Right ventricle myocardium superior (tissue), 1 donor: ENCODE results near the gene KRT31. TPM values are rescaled to one million over a fixed set of nuclear protein-coding genes. Genes with fewer than 3 reads are reported as not detected.
"Not testable (repeated sequence)": the region's sequence is repeated elsewhere in the genome, so short reads cannot be mapped to it uniquely, and the experiment has no call there.

Source experiments
- ATAC-seq: fragments of 200-7000 bp; cut with Tn5 transposase; one replicate; pipeline ENCODE4 v1.9.1; 2020; ENCODE audit warnings: mild to moderate bottlenecking; ENCODE audit not compliant: poor library complexity
- DNase-seq: peaks from one replicate; pipeline ENCODE4 v3.0.0-alpha.2; 2020
- intact Hi-C: fragments of 100-400 bp; cut with DNase I; formaldehyde crosslinking; loops from one replicate; pipeline ENCODE4 v1.11.2; 2022
- total RNA-seq: library from RNA; stranded (reverse); fragmentation: NEBNext Ultra II Directional; extraction: Animal tissue kit (Norgen Biotek cat#: 25700); gene quantifications from one replicate; pipeline ENCODE4 v1.2.1, GENCODE V29; 2021
- donor health status: DM: no; HTN: yes; CAD: no; lungs with severe emphysema.

KRT31 gene
- total RNA-seq, 1 donor from 2014 or later, result not detected

DNA sequence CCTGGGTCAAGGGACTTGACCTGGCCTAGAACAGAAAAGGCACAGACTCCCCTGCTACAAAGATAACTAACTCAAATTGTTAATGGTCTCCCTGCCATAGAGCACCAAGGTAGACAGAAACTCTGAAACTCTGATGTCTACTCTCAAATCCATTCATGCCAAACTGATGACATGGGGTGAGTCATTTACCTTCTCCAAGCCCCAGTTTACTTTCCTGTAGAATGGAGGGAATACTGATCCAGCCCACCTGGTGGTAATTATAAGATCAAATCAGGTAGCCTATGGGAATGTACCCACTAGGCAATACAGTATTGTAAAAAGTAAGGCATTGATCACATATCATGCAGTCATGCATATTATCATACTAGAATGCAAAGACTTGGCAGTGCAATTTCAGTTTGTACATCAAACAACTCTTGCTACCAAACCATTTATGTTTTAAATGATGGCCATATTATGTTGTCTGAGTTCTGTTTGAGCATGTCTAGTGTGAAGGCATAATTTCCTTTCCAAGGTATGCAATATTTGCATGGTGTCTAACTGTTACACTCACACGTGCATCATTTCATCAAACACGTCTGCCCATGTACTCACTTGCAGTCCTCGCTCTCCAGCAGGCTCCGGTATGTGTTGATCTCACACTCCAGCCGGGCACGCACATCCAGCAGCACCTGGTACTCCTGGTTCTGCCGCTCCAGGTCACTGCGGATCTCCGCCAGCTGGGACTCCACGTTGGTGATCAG lies 3.0 kb downstream of the KRT31 start:
- DNase-seq (no peak), ATAC-seq (no peak)
- intact Hi-C loops, result no loop called here

DNA sequence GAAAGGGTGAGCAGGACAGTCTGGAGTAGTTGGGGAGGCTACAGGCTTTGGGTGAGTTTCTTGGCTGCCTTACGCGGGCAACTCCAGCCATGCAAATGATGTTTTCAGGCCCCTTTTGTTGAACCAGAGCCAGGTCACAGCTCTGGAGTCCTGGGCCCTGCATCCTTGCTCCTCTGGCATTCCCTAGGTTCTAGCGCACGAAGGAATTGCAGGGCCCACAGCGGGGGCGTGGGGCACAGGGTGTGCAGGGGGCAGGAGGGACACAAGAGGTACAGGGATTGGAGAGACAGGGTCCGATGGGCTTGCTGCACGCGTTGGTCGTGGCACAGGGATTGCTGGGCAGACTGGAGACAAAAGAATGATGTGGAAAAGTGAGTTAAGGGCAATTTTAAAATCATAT lies 3.6 kb downstream of the KRT31 start:
- intact Hi-C loops, result no loop called here
- ATAC-seq (no peak), DNase-seq (no peak)

DNA sequence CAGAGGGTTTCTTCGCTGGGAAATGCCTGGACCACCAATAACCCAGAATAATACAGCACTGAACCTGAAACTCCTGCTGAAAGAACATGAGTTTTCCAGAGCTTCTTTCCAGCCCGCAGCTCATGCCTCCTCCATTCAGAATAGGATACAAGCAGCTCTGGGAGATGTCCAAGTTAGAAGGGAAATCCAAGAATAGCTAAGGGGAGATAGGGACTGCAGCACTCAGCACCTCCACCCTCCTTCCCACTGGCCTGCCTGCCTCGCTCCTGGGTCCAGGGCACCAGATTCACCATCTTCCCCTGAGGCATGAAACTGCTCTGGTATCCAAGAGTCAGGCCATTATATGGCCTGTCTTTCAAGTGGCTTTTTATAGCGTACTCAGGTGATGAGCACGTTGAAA lies 4.1 kb downstream of the KRT31 start:
- intact Hi-C loops, result no loop called here
- DNase-seq (no peak), ATAC-seq (peak; percentile 87)

DNA sequence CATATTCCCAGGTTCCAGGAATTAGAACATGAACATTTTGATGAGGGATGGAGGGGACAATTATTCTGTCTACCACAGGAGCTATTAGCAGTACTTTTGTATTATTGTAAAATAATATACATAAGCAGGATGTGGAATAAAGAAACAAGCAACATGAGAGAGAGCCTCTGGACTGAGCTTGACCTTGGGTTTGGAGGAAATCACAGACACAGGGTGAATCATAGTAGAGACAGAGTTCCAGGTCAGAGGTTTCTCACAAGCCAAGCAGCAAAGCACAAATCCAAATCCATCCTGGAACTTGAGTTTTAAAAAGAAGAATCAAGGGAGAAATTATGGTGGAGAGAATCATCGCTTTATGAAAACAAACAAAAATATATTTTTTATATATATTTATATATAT lies 5.1 kb downstream of the KRT31 start:
- intact Hi-C loops, result no loop called here
- no peak for ATAC-seq
- DNase-seq, result no peak

DNA sequence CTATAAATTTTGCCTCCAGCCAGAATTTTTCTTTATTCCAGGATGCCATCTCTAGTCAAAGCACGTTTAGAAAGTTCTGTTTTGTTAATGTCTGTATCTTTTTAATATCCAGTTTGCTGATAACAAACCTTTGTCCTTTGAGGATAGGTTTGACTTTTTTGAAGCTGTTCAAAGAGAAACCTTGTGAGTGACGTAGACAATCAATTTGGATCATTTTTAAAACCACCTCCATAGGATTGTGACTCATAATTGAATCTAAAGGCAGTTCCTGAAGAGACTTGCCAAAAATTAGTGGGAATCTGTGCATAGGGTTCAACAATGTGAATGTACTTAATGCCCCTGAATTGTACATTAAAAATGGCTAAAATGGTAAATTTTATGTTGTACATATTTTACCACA lies 5.9 kb downstream of the KRT31 start:
- ATAC-seq (no peak), DNase-seq (no peak)
- intact Hi-C loops, result no loop called here

DNA sequence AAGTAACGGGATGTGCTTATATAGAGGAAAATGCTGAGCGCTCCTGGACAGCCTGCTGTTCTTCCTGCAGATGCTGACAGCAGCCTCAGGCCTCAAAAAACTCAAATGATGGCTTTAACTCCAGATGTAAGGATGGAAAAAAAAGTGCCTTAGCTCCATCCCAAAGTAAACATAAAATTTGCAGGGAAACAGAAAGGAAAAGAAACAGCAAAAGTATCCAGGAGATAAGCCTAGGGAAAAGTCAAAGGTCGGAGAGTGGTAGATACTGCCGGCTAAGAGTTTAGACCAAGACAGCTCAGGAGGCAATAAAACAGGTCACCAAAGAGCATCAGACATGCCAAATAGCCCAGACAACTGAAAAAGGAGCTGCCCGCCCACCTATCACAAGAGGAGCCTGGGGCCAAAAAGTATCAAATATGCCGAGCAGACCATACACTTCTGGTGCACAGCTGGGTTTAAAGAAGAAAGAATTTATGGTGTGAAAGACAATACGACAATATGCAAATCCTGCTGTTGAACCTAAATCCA lies 6.9 kb downstream of the KRT31 start:
- intact Hi-C loops, result no loop called here
- ATAC-seq, result no peak
- no peak for DNase-seq

DNA sequence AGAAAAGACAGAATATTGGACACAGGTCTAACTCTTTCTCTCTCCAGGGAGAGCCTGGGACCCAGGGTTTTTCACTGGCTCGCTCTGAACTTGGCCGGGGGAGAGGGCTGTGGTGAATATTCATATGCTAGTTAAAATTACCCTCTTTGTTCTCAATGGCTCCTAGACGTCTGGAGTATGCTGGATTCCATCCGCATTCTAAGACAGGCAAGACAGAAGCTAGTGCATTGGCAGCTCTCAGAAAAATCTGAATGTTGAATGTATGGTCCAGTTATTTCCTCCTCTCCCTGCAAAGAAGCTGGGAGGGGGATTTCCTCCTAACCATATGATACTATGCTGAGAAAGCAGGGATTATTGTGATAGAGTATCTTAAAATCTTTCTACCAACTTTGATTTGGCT lies 9.7 kb downstream of the KRT31 start:
- DNase-seq (no peak), ATAC-seq (no peak)
- intact Hi-C loops, result no loop called here

DNA sequence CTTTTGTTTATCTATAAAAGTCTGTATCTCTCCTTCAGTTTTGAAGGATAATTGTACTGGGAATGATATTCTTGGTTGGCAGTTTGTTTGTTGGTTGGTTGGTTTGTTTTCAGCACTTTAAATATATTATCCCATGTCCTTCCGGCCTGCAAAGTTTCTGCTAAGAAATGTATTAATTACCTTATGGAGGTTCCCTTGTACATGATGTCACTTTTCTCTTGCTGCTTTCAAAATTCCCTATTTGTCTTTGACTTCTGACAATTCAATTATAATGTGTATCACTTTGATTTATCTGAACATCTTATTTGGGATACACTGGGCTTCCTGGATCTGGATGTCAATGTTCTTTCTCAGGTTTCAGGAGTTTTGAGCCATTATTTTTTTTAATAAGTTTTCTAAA lies 11.2 kb downstream of the KRT31 start:
- DNase-seq (no peak), ATAC-seq (no peak)
- intact Hi-C loops, result no loop called here

DNA sequence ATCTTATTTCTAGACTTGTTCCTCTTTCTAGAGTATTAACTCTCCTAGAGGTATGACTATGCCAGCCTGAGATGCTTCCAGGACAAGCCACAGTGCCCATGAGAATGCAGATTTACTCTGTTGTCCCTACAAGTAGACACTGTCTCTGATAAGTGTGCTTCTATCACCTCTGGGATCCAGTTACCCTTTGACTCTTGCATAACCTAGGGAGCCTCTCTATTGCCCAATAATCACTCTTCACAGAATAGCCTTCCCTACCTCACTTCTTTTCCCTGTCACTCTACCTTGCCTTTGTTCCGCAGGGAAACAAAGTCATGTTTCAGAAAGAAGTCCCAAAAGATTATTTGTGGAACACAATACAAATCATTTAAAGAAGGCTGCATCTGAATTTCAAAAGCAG lies 13.7 kb downstream of the KRT31 start:
- intact Hi-C loops, result no loop called here
- ATAC-seq (no peak), DNase-seq (no peak)

DNA sequence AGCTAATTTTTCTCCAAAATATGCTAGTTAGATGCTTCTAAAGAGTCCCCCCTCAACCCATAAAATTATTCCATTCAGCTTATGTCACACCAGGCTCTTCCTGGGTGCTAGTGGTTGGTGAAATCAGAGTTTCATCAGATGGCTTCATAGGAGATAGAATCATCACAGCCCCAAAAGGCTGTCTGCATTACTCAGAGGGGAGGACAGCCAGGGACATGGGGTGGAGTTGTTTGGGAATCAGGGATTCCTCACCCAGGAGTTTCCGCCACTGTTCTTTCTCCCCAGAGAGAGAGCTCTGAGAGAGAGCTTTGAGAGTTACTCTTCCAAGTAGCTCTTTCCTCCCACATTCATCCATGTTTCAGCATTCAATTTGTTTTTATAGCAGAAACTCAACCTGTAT lies 15.0 kb downstream of the KRT31 start:
- ATAC-seq (no peak), DNase-seq (no peak)
- intact Hi-C loops, result no loop called here

DNA sequence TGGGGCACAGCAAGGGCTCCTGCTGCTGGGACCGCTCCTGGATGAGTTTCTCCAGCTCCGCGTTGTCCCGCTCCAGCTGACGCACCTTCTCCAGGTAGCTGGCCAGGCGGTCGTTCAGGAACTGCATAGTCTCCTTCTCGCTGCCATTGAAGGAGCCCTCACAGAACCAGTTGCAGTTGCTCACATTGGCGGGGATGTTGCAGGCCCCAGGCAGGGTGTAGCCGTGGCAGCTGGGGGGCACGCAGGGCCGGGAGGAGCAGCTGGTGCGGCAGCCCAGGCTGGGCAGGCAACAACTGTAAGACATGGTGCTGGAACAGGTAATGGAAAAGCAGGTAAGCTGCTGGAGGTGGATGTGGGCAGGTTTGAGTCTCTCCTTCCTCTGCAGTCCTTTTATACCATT lies 15.5 kb downstream of the KRT31 start, which contains the start of gene KRT34:
KRT34 (minus strand) TSS at position 364 of the 400 bp plus-strand sequence; CDS start at position 304, 60 bp downstream.
- DNase-seq, ATAC-seq, intact Hi-C loops: not testable (repeated sequence)

DNA sequence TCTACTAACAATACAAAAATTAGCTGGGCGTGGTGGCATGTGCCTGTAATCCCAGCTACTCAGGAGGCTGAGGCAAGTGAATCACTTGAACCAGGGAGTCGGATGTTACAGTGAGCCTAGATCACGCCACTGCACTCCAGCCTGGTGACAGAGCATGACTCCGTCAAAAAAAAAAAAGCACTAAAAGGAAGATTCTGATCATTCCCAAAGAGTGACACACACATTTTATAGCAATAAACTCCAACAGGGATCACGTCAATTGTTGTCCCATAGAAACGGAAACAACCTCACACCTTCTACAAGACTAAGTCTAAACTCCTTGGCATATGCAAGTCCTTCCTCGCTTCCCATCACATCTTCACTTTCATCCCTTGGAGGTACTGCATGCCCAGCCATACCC lies 17.3 kb downstream of the KRT31 start:
- ATAC-seq, DNase-seq, intact Hi-C loops: not testable (repeated sequence)

DNA sequence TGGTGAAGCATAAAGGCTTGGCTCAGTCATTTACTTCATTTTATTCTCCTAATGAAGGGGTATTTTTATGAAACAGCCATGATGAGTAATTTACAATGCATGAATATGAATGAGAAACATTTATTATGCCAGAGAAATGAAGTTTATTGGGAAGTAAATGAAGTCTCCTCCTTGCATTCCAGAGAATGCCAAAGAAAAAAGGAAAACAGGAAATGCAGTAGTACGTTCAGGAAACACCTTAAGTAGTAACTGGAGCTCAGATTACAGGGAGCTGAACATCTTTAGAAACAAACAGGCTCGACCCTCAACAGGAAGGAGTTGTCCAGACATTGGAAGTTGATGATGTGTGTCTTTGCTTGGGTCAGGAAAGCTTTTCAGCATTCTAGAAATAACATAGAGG lies 19.9 kb downstream of the KRT31 start:
- intact Hi-C loops, result no loop called here
- ATAC-seq (no peak), DNase-seq (no peak)

DNA sequence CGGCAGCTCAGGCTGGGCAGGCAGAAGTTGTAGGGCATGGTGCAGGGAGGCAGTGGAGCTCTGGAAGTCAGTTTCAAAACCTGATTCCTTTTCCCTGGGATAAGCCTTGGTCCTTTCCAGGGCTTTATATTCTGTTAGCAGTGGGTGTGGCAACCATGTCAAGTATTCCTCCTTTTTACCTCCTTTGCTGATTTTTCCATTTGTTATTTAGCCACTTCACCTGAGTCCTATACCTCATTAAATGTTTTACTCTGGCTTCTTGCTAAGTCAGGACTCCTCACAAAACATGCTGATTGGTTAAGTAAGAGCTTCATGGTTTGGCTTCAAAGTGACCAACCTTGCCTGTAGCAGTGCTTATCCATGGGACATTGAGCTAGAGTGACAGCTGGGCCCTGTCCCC lies 27.7 kb downstream of the KRT31 start, which contains the start of gene KRT33B:
KRT33B (minus strand) TSS at position 101 of the 400 bp plus-strand sequence; CDS start at position 38, 63 bp downstream.
- intact Hi-C loops, result no loop called here
- no peak for DNase-seq
- no peak for ATAC-seq

DNA sequence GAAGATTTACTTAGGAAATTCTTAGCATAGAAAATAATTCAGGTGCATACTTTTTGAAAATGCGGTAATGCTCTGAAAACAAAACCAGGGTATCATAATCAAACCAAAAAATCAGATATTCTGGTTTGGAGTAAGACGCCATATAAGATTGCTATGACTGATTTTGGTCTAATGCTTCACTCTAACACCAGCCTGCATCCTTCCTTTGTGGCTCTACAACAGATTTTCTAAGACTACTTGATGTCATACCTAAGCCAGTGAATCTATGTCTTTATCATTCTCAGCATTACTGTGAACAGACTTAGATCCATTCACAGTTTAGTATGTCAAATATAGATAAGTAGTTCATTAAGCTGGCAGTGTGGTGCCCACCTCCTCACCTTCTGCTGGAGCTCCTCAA lies 28.4 kb downstream of the KRT31 start:
- ATAC-seq (no peak), DNase-seq (no peak)
- intact Hi-C loops, result no loop called here

DNA sequence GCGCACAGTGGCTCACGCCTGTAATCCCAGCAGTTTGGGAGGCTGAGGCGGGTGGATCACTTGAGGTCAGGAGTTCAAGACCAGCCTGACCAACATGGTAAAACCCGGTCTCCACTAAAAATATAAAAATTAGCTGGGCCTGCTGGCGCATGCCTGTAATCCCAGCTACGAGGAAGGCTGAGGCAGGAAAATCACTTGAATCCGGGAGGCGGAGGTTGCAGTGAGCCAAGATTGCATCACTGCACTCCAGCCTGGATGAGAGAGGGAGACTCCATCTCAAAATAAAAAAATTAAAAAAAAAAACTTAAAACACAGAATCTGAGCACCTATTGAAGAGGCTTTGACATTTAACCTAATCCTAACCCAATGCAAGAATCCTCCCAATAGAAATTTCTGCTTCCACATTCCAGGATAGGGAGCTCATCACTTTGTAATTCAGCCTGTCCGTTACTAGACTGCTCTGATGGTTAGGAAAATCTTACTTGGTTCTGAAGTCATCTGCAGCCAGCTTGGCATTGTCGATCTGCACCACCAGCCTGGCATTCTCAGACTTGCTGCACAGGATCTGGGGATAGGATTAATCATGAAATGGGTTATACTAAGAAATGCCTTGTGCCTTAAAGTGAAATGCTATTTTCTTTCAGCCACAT lies 29.9 kb downstream of the KRT31 start:
- no peak for ATAC-seq
- DNase-seq, result no peak
- intact Hi-C loops, result no loop called here

DNA sequence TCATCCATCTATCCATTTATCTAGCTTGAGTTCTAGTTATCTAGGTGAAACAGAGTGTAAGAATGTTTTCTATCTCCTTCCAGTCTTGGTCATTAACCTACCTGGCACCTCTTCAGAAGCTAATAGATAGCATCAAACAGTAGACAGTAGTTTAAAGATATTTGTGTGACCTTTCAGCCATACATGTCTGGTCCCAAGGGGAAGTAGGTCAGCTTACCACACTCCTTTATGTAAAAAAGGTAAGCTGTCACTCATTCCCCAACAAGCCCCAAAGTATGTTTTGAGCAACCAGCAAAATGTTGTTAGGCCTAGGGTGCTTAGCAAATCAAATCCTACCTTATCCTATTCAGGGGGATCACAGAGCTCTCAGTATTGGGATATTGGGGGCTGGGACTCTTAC lies 31.3 kb downstream of the KRT31 start:
- intact Hi-C loops, result no loop called here
- ATAC-seq (no peak), DNase-seq (no peak)

DNA sequence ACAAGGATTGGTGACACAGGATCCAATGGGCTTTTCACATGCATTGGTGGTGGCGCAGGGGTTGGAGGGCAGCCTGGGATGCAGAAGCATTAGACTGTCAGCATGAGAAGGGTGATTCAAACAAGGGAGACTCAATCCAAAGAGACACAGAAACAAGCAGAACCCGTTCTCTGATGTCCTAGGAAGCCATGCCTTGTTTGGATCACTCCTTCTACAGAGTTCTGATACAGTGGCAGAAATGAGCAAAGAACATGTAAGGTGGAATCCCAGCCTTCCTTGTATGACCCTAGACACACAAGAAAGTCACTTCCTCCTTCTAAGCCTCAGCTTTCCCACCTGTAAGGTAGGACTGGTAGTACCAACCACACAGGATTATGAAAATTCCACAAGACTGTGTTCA lies 33.5 kb downstream of the KRT31 start:
- no peak for ATAC-seq
- intact Hi-C loops, result no loop called here
- no peak for DNase-seq

DNA sequence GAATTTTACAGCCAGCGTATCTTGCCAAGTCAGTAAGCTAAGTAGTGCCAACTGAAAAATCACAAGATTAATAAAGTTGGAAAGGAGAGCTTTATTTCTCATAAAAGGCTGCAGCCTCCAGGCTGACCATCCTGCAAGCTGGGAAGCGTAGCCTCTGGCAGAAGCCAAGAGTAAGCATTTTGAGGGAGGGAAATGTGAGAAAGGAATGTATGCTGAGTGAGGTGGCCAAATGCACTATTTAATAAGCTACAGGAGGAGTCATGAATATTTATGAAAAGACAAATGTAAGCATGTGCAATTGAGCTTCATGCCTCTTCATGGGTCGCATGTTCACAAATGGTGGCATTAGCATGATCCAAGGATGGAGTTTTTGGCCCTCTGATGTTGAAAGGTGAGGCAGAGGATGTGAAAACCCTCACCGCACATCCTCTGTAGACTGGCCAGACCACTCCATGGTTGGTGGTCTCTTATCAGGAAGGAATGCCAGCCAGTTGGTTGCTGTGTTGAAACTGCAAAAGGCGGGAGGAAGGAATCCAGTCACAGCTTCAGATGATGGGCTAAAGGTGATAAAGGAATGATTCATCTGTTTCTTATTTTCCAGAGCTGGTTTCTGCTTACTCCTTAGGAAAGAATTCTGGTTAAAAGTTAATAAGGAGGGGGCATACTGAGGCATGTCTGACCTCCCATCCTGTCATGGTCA lies 37.0 kb downstream of the KRT31 start:
- DNase-seq (no peak), ATAC-seq (no peak)
- intact Hi-C loops, result no loop called here

DNA sequence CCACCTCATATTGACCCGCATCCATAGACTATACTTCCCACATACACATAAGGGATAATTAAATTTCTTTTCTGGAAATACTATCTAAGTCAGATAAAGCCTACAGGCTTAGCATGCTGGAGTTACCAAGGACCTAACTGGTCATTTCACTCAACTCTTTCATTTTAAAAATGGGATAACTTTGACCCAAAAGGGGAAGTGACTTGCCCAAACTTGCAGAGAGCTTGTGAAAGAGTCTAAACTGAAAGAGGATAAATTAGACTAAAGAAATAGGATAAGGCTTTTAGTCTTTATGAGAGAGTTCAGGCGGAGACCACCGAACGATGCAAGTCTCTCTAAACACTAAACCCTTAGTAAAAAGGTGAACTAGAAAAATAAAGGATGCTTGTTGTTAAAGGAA lies 42.9 kb downstream of the KRT31 start:
- no peak for ATAC-seq
- intact Hi-C loops, result no loop called here
- no peak for DNase-seq
